AG10803 (cell line): ENCODE measurements around the gene EEFSEC.
A peak's percentile ranks its signal among the peaks of the same experiment; 100 is the strongest.

Experiments used
- DNase-seq: peaks from one replicate; pipeline ENCODE4 v3.0.0; 2010; ENCODE audit warnings: low read depth
- H3K4me3 ChIP-seq: 2 replicates; pipeline ENCODE4 v1.5.1; 2011; ENCODE audit warnings: mild to moderate bottlenecking, low read length, control low read depth
- TF ChIP-seq, protein P1 (sequence below): conservative IDR thresholded peaks from 2 replicates; pipeline ENCODE4 v1.5.1; 2011; ENCODE audit warnings: mild to moderate bottlenecking, low read length, control low read depth, inconsistent platforms

EEFSEC gene

GRCh38 chr3:128170866-128171516 lies 17.7 kb downstream of the EEFSEC start:
- peak; percentile 84 for DNase-seq

GRCh38 chr3:128173200-128173599 lies 19.9 kb downstream of the EEFSEC start:
- TF ChIP-seq, protein P1, sequence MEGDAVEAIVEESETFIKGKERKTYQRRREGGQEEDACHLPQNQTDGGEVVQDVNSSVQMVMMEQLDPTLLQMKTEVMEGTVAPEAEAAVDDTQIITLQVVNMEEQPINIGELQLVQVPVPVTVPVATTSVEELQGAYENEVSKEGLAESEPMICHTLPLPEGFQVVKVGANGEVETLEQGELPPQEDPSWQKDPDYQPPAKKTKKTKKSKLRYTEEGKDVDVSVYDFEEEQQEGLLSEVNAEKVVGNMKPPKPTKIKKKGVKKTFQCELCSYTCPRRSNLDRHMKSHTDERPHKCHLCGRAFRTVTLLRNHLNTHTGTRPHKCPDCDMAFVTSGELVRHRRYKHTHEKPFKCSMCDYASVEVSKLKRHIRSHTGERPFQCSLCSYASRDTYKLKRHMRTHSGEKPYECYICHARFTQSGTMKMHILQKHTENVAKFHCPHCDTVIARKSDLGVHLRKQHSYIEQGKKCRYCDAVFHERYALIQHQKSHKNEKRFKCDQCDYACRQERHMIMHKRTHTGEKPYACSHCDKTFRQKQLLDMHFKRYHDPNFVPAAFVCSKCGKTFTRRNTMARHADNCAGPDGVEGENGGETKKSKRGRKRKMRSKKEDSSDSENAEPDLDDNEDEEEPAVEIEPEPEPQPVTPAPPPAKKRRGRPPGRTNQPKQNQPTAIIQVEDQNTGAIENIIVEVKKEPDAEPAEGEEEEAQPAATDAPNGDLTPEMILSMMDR, result no peak
- DNase-seq, result no peak
- no peak overlapping the region for H3K4me3 ChIP-seq

More at GRCh38 chr3:128170866-128171516, 17.7 kb downstream of the EEFSEC start:
- TF ChIP-seq, protein P1, result peak; percentile 99
- no peak overlapping the region for H3K4me3 ChIP-seq

DNA sequence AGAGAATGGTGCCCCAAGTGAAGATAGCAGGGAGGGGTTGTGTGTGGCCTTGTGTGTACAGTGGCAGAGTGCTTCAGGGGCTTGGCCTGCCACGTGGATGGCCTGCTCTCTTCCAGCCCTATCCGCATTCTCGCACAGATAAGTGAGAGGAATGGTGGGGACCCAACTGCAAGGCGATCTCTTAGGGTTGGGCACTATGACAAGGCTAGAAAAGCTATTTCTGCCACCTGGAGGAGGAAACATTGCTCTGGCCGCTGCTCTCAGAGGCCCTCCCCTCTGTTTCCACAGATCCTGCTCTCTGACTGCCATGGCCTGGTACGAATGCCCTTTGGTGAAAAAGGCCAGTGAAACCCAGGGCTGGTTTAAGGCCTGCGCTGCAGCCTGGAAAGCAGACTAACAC lies 20.6 kb downstream of the EEFSEC start:
- DNase-seq, result no peak
- TF ChIP-seq, protein P1, result no peak
- no peak overlapping the region for H3K4me3 ChIP-seq

GRCh38 chr3:128174675-128175590 lies 21.7 kb downstream of the EEFSEC start:
- TF ChIP-seq, protein P1, result no peak
- no peak for DNase-seq
- no peak overlapping the region for H3K4me3 ChIP-seq

GRCh38 chr3:128175768-128176167 lies 22.5 kb downstream of the EEFSEC start:
- DNase-seq, result no peak
- no peak overlapping the region for H3K4me3 ChIP-seq

GRCh38 chr3:128176276-128176833 lies 23.1 kb downstream of the EEFSEC start:
- no peak for DNase-seq
- TF ChIP-seq, protein P1, result no peak
- H3K4me3 ChIP-seq, result no peak overlapping the region

More at GRCh38 chr3:128175768-128176167, 22.5 kb downstream of the EEFSEC start:
- TF ChIP-seq, protein P1, result no peak
